ENCODE measurements around the gene KIF3B. TPM values are rescaled to one million over a fixed set of nuclear protein-coding genes. Genes with fewer than 3 reads are reported as not detected.

KIF3B gene
- total RNA-seq, 1 donor from 2014 or later = 9.9 TPM

- Histone ChIP-seq H3K36me3 (peaks cover 36% of the 10 kb centered on the region), H3K4me3 (no peak overlapping the region), H3K27me3 (ENCODE audit: low read depth) (no peaks in the 10 kb centered on the region), H3K27ac (replicated peaks) (peak overlapping the region; percentile 83), H3K4me1 (peaks cover 62% of the 10 kb centered on the region), H3K9me3 (replicated peaks) (no peaks in the 10 kb centered on the region)
- no peak for TF ChIP-seq CTCF (IDR thresholded peaks at IDR 0.05; ENCODE audit: borderline replicate concordance)
- intact Hi-C loops (cut with micrococcal nuclease) = no loop called here
- no peak for DNase-seq
These were observed 55.9 kb downstream of the KIF3B start for GRCh38 chr20:32333181-32333987.

GRCh38 chr20:32333988-32334885 is 56.8 kb downstream of the KIF3B start:
- Histone ChIP-seq H3K27ac (replicated peaks) (peak overlapping the region; percentile 83), H3K27me3 (ENCODE audit: low read depth) (no peaks in the 10 kb centered on the region), H3K9me3 (replicated peaks) (no peaks in the 10 kb centered on the region), H3K4me1 (peaks cover 67% of the 10 kb centered on the region), H3K4me3 (no peak overlapping the region), H3K36me3 (peaks cover 28% of the 10 kb centered on the region)
- intact Hi-C loops (cut with micrococcal nuclease) = no loop called here
- no peak for TF ChIP-seq CTCF (IDR thresholded peaks at IDR 0.05; ENCODE audit: borderline replicate concordance)
- DNase-seq = peak; percentile 66

- no peak for DNase-seq
- Histone ChIP-seq H3K36me3 (peaks cover 5% of the 10 kb centered on the region), H3K27ac (replicated peaks) (no peak overlapping the region), H3K9me3 (replicated peaks) (no peaks in the 10 kb centered on the region), H3K4me1 (peaks cover 51% of the 10 kb centered on the region), H3K27me3 (ENCODE audit: low read depth) (no peaks in the 10 kb centered on the region), H3K4me3 (no peak overlapping the region)
- TF ChIP-seq CTCF (IDR thresholded peaks at IDR 0.05; ENCODE audit: borderline replicate concordance) = peak; percentile 65
- intact Hi-C loops (cut with micrococcal nuclease) = no loop called here
These were observed 59.5 kb downstream of the KIF3B start for GRCh38 chr20:32336918-32337347.

- H3K27me3 ChIP-seq (ENCODE audit: low read depth) = no peaks in the 10 kb centered on the region
- TF ChIP-seq CTCF (IDR thresholded peaks at IDR 0.05; ENCODE audit: borderline replicate concordance) = no peak
- no peaks in the 10 kb centered on the region for H3K36me3 ChIP-seq
- H3K27ac ChIP-seq (replicated peaks) = no peak overlapping the region
- H3K4me1 ChIP-seq = peaks cover 40% of the 10 kb centered on the region
- H3K9me3 ChIP-seq (replicated peaks) = no peaks in the 10 kb centered on the region
- no peak for DNase-seq
- no peak overlapping the region for H3K4me3 ChIP-seq
- intact Hi-C loops (cut with micrococcal nuclease) = no loop called here
These were observed 60.6 kb downstream of the KIF3B start for GRCh38 chr20:32337937-32338661.

- no peaks in the 10 kb centered on the region for H3K9me3 ChIP-seq (replicated peaks)
- no peak for DNase-seq
- H3K4me1 ChIP-seq = peaks cover 34% of the 10 kb centered on the region
- no peak overlapping the region for H3K4me3 ChIP-seq
- H3K27me3 ChIP-seq (ENCODE audit: low read depth) = no peaks in the 10 kb centered on the region
- H3K27ac ChIP-seq (replicated peaks) = no peak overlapping the region
- intact Hi-C loops (cut with micrococcal nuclease) = no loop called here
- TF ChIP-seq CTCF (IDR thresholded peaks at IDR 0.05; ENCODE audit: borderline replicate concordance) = no peak
- no peaks in the 10 kb centered on the region for H3K36me3 ChIP-seq
These were observed 61.2 kb downstream of the KIF3B start for GRCh38 chr20:32338665-32339064.

Data from left ventricle myocardium inferior (tissue), 1 donor.